Measurements from ENCODE around the gene PHACTR3. TPM values are rescaled to one million over a fixed set of nuclear protein-coding genes. Genes with fewer than 3 reads are reported as not detected.

The PHACTR3 gene
- total RNA-seq, 1 experiment from 2014 or later = not detected

- Histone ChIP-seq H3K79me2 (ENCODE audit: insufficient read depth, low read length) (no peaks in the 10 kb centered on the region), H2AFZ (ENCODE audit: low read depth, low read length, poor library complexity, severe bottlenecking) (no peak overlapping the region), H3K27ac (ENCODE audit: low read depth, low read length) (no peak overlapping the region), H4K20me1 (ENCODE audit: insufficient read depth) (no peaks in the 10 kb centered on the region), H3K4me1 (ENCODE audit: control insufficient read depth in 1 of 2, insufficient read depth in 2 of 2, low read length in 2 of 2) (no peaks in the 10 kb centered on the region), H3K9me2 (ENCODE audit: insufficient read depth) (no peaks in the 10 kb centered on the region), H3K27me3 (ENCODE audit: insufficient read depth, low read length) (0 out of 2 replicates have a peak, but pooled peaks cover 3% of the 10 kb centered on the region), H3K4me2 (ENCODE audit: low read length) (no peak overlapping the region), H3K9me3 (ENCODE audit: control insufficient read depth in 1 of 2, insufficient read depth in 1 of 2, low read depth in 1 of 2, low read length in 2 of 2) (no peaks in the 10 kb centered on the region), H3K9ac (ENCODE audit: low read length) (no peak overlapping the region), H3K36me3 (ENCODE audit: control insufficient read depth in 1 of 2, insufficient read depth in 2 of 2, low read length in 2 of 2) (no peaks in the 10 kb centered on the region), H3K4me3 (replicated peaks in 1 of 2; ENCODE audit: low read depth in 1 of 2, low read length in 2 of 2) (no peak overlapping the region)
- TF ChIP-seq EZH2phosphoT487 (IDR thresholded peaks at IDR 0.05; ENCODE audit: borderline replicate concordance) (no peak), CTCF (IDR thresholded peaks at IDR 0.05 in 2 of 3, conservative IDR thresholded peaks at IDR 0.05 in 1 of 3; ENCODE audit: borderline replicate concordance in 1 of 3, insufficient read depth in 1 of 3, low read depth in 2 of 3, low read length in 2 of 3) (peak; percentile 40 to 96 (median 84); a peak in 4 of 6 replicates), POLR2AphosphoS5 (IDR thresholded peaks at IDR 0.05; ENCODE audit: low read depth, low read length) (no peak), RAD21 (IDR thresholded peaks at IDR 0.05; ENCODE audit: low read depth) (peak; percentile 55), ZBTB33 (IDR thresholded peaks at IDR 0.05; ENCODE audit: extremely low read depth, insufficient replicate concordance, low read length) (no peak)
- no TSS peak for BruUV-seq (replicated peaks)
- peak; percentile 32 for DNase-seq (ENCODE audit: low read depth, low spot score)
- ChIA-PET RAD21 (ENCODE audit: low non-redundant PET in 1 of 2, low total read pairs in 2 of 2, uncharacterized antibody in 2 of 2, unreplicated experiment in 2 of 2) (interaction anchor here in 1 of 2 experiments (0.6 to 0.7 kb wide), 2 partner anchors 67 to 267 kb away, joined by 3 to 4 read pairs; no protein-coding TSS in a partner anchor), POLR2A (no interaction called here), CTCF (interaction anchor here (0.5 to 4.3 kb wide), 5 partner anchors 67 to 292 kb away, joined by 3 to 54 read pairs (median 5); no protein-coding TSS in a partner anchor)
- ATAC-seq = peak; percentile 90
- intact Hi-C loops (cut with micrococcal nuclease) = loop anchor here (1.0 kb wide), 1 partner anchor 67 kb away; no protein-coding TSS in a partner anchor
Observed at GRCh38 chr20:59782986-59783640, 178.8 kb downstream of the PHACTR3 start.

Data from HCT116 (cell line).